Astrocyte of the hippocampus (primary cell): ENCODE results near the gene VAC14.
A peak's percentile ranks its signal among the peaks of the same experiment; 100 is the strongest.

ENCODE experiments used
- DNase-seq: peaks from one replicate; pipeline ENCODE4 v3.0.0; 2011; ENCODE audit warnings: low read depth, low spot score

The VAC14 gene

GRCh38 chr16:70663524-70664324, 137.2 kb downstream of the VAC14 start:
- DNase-seq = no peak

GRCh38 chr16:70662991-70663523, 137.9 kb downstream of the VAC14 start:
- no peak for DNase-seq

GRCh38 chr16:70661918-70662641, 138.9 kb downstream of the VAC14 start:
- peak; percentile 87 for DNase-seq

- DNase-seq = no peak
Measured at GRCh38 chr16:70661534-70661917, 139.4 kb downstream of the VAC14 start.

- no peak for DNase-seq
Measured at GRCh38 chr16:70660672-70661350, 140.1 kb downstream of the VAC14 start.

- no peak for DNase-seq
Measured at GRCh38 chr16:70659953-70660671, 140.8 kb downstream of the VAC14 start.

- no peak for DNase-seq
Measured at GRCh38 chr16:70659546-70659945, 141.4 kb downstream of the VAC14 start.

GRCh38 chr16:70658921-70659320, 142.0 kb downstream of the VAC14 start:
- DNase-seq = no peak

GRCh38 chr16:70657956-70658355, 143.0 kb downstream of the VAC14 start:
- no peak for DNase-seq

- no peak for DNase-seq
Measured at GRCh38 chr16:70656712-70657263, 144.2 kb downstream of the VAC14 start.

- no peak for DNase-seq
Measured at GRCh38 chr16:70656065-70656711, 144.8 kb downstream of the VAC14 start.

- DNase-seq = peak; percentile 92
Measured at GRCh38 chr16:70653809-70654771, 146.9 kb downstream of the VAC14 start.

GRCh38 chr16:70653406-70653805, 147.6 kb downstream of the VAC14 start:
- no peak for DNase-seq

GRCh38 chr16:70652322-70652721, 148.6 kb downstream of the VAC14 start:
- no peak for DNase-seq

- DNase-seq = no peak
Measured at GRCh38 chr16:70651524-70651923, 149.4 kb downstream of the VAC14 start.

- DNase-seq = no peak
Measured at GRCh38 chr16:70650216-70650615, 150.7 kb downstream of the VAC14 start.

GRCh38 chr16:70649300-70649699, 151.7 kb downstream of the VAC14 start:
- DNase-seq = no peak

GRCh38 chr16:70648606-70649005, 152.4 kb downstream of the VAC14 start:
- no peak for DNase-seq
